Prostate gland (tissue), 2 donors: ENCODE measurements around the gene B9D2.

Experiments
- CTCF ChIP-seq, 4 experiments: fragments of 200-600 bp in 2 of 4; fragments of 450-650 bp in 2 of 4; sonication (generic) in 2 of 4; IDR thresholded peaks; 1 replicate in 3 of 4; 2 replicates in 1 of 4; pipeline ENCODE4 v1.5.1; 2016 to 2019; ENCODE audit warnings: antibody characterized with exemption in 4 of 4, mild to moderate bottlenecking in 2 of 4, moderate library complexity in 2 of 4
- POLR2A ChIP-seq: fragments of 450-650 bp; IDR thresholded peaks from one replicate; pipeline ENCODE4 v1.6.1; 2016; ENCODE audit warnings: antibody characterized with exemption, mild to moderate bottlenecking
- POLR2AphosphoS5 ChIP-seq: sonication (generic); formaldehyde crosslinking; IDR thresholded peaks from one replicate; pipeline ENCODE4 v1.6.1; 2017; ENCODE audit warnings: antibody characterized with exemption

- no peak for TF ChIP-seq CTCF (IDR thresholded peaks at IDR 0.05)
- no peak for TF ChIP-seq POLR2AphosphoS5
- no peak for TF ChIP-seq POLR2A
These were observed 22.5 kb upstream of the B9D2 start for GRCh38 chr19:41386442-41386841.
